Pancreas (tissue), 10 donors: ENCODE measurements around the gene DGCR2. TPM values are rescaled to one million over a fixed set of nuclear protein-coding genes. Genes with fewer than 3 reads are reported as not detected.

Experiments used
- ATAC-seq, 4 donors: fragments of 200-7000 bp; cut with Tn5 transposase; one replicate each; pipeline versions ENCODE4 v1.8.0 to v1.9.1; 2020; ENCODE audit warnings: mild to moderate bottlenecking in 4 of 4, moderate library complexity in 4 of 4
- DNase-seq, 6 donors: peaks; one replicate each; pipeline ENCODE4 v3.0.0-alpha.2; 2020
- FAIRE-seq: peaks from 2 replicates; lab custom pipeline; 2012; peaks lifted over from hg19 to GRCh38; lab: Jason Lieb, UNC
- H3K27ac ChIP-seq, 4 donors: fragments of 200-600 bp; sonication (generic); 1 replicate in 3 of 4; 2 replicates in 1 of 4; pipeline versions ENCODE4 v1.5.0 to v1.8.0; 2020
- H3K27me3 ChIP-seq, 4 donors: fragments of 200-600 bp; one replicate each; pipeline ENCODE4 v1.8.0; 2021
- H3K36me3 ChIP-seq, 3 donors: fragments of 200-600 bp; sonication (generic) in 1 of 3; one replicate each; pipeline versions ENCODE4 v1.5.0 to v1.8.0; 2020 to 2021
- H3K4me1 ChIP-seq, 3 donors: fragments of 200-600 bp; one replicate each; pipeline ENCODE4 v1.8.0; 2021
- H3K4me3 ChIP-seq, 4 donors: fragments of 200-600 bp; sonication (generic) in 2 of 4; one replicate each; pipeline versions ENCODE4 v1.5.0 to v1.8.0; 2020 to 2021
- H3K9me3 ChIP-seq, 4 donors: fragments of 200-600 bp; one replicate each; pipeline ENCODE4 v1.8.0; 2021
- WGBS, 2 donors: extraction: QIAGEN DNeasy Blood & Tissue Kit; methylation state at CpG; one replicate each; pipeline ENCODE4 v1.1.7; 2013; 5-methylcytosine and 5-hydroxymethylcytosine counted together
- intact Hi-C, 3 donors: fragments of 100-400 bp; cut with DNase I; formaldehyde crosslinking; loops; one replicate each; pipeline versions ENCODE4 v1.11.1 to v1.14.2; 2022
- polyA plus RNA-seq, 2 donors: library from polyadenylated mRNA; stranded (reverse); fragments of 200-250 nt; gene quantifications; one replicate each; pipeline ENCODE4 v1.2.3, GENCODE V29; 2013
- total RNA-seq, 6 donors: library from RNA; stranded (reverse); fragmentation: NEBNext Ultra II Directional in 4 of 6; extraction: Animal tissue kit (Norgen Biotek cat#: 25700) in 4 of 6; gene quantifications; one replicate each; pipeline versions ENCODE4 v1.2.1 to v1.2.4, GENCODE V29; 2021 to 2023
- TF ChIP-seq, protein P1 (sequence below), 4 donors: fragments of 200-600 bp; sonication (generic) in 3 of 4; IDR thresholded peaks; one replicate each; pipeline versions ENCODE4 v1.5.0 to v1.8.0; 2021; ENCODE audit warnings: antibody characterized with exemption in 4 of 4
- donor health status: healthy with polysubstance abuse.
- donor health status: DM: no; HTN: no; CAD: no; lungs with moderate emphysema.
- donor health status: DM: no; HTN: no; CAD: no.
- donor health status: control.
- donor health status: control.
- donor health status: Bipolar disorder and iron deficiency.
- donor health status: DM: yes; HTN: yes; CAD: no.
- donor health status: DM: no; HTN: no; CAD: no.
- donor health status: DM: no; HTN: no; CAD: no.
- donor health status: DM: yes; HTN: yes; CAD: no.

The DGCR2 gene
- total and polyA plus RNA-seq, 8 donors: 24.3 to 41.5 (median 30.1) TPM

DNA sequence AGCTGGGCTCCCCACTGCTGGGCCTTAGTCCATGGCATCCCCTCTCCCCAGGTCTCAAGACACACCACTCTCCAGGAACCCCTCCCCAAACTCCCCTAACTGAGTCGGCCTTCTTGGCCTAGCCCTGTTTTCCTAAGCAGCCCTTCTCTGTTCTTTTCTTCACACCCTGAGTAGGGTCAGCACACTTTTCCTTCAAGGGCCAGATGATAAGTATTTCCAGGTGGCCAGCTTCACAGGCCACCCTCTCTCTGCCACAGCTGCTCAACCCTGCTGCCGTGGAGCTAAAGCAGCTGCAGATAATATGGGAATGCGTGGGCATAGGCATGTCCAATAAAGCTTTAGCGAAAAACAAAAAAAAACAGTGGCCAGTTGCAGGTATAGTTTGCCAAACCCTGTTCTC, 24.1 kb downstream of the DGCR2 start:
- ATAC-seq (peak; percentile 81 to 91 (median 84)), DNase-seq (peak in 4 of 6 donors; percentile 56 to 81 (median 69)), FAIRE-seq (no peak)
- TF ChIP-seq, protein P1, sequence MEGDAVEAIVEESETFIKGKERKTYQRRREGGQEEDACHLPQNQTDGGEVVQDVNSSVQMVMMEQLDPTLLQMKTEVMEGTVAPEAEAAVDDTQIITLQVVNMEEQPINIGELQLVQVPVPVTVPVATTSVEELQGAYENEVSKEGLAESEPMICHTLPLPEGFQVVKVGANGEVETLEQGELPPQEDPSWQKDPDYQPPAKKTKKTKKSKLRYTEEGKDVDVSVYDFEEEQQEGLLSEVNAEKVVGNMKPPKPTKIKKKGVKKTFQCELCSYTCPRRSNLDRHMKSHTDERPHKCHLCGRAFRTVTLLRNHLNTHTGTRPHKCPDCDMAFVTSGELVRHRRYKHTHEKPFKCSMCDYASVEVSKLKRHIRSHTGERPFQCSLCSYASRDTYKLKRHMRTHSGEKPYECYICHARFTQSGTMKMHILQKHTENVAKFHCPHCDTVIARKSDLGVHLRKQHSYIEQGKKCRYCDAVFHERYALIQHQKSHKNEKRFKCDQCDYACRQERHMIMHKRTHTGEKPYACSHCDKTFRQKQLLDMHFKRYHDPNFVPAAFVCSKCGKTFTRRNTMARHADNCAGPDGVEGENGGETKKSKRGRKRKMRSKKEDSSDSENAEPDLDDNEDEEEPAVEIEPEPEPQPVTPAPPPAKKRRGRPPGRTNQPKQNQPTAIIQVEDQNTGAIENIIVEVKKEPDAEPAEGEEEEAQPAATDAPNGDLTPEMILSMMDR (IDR thresholded peaks at IDR 0.05): no peak
- Histone ChIP-seq H3K4me3 (no peak overlapping the region), H3K27ac (peak overlapping the region; percentile 49 to 66 (median 58)), H3K36me3 (no peaks in the 10 kb centered on the region), H3K27me3 (no peaks in the 10 kb centered on the region), H3K4me1 (peaks cover 19 to 37% (median 24%) of the 10 kb centered on the region in 3 donors), H3K9me3 (no peaks in the 10 kb centered on the region)
- 34 to 41% methylated on average over 4 of the region's 4 CpGs for WGBS, 2 donors
- intact Hi-C loops: no loop called here

DNA sequence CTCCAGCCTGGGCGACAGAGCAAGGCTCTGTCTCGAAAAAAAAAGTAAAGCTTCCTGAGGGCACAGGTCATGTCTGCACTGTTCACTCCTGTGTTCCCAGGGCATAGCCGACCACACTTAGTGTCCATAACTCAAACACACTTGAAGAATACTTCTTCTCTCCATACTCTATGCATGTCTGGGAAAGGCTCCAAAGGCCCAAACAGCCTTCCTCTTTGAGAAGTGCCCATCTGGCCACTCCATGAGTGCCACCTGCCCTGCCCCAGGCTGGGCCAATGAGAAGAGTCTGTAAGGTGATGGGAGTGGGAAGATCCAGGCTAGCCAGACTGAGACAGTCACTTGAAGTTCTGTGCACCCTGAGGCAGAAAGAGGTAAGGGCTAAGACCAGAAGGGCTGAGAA, 24.7 kb downstream of the DGCR2 start:
- Histone ChIP-seq H3K27ac (peak overlapping the region; percentile 49 to 66 (median 58)), H3K36me3 (no peaks in the 10 kb centered on the region), H3K4me1 (peaks cover 19 to 33% (median 24%) of the 10 kb centered on the region in 3 donors), H3K4me3 (no peak overlapping the region), H3K27me3 (no peaks in the 10 kb centered on the region), H3K9me3 (no peaks in the 10 kb centered on the region)
- FAIRE-seq (no peak), ATAC-seq (peak; percentile 62 to 76 (median 70)), DNase-seq (peak in 3 of 6 donors; percentile 50 to 63 (median 51))
- WGBS, 2 donors: 53 to 56% methylated on average over 3 of the region's 3 CpGs
- intact Hi-C loops: no loop called here
- TF ChIP-seq, protein P1 (IDR thresholded peaks at IDR 0.05): no peak

DNA sequence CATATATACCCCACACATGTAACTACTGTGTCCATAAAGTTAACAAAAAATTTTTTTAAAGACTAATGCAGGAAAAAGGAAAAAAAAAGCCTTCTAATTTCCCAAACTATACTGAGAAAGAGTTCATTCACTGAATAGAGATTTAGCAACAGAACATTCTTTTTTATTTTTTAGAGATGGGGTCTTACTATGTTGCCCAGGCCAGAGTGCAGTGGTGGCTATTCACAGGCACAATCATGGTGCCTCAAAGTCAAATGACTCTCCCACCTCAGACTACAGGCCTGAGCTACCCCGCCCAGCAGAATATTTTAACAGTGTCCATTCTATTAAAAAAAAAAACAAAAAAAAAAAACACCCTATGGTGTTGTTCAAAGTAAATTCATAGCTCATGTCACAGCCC, 25.7 kb downstream of the DGCR2 start:
- WGBS, 2 donors: 96 to 100% methylated on average over 1 of the region's 1 CpG
- FAIRE-seq (no peak), DNase-seq (no peak), ATAC-seq (no peak)
- Histone ChIP-seq H3K4me1 (peaks cover 19 to 33% (median 24%) of the 10 kb centered on the region in 3 donors), H3K4me3 (no peak overlapping the region), H3K27me3 (no peaks in the 10 kb centered on the region), H3K36me3 (no peaks in the 10 kb centered on the region), H3K9me3 (no peaks in the 10 kb centered on the region), H3K27ac (no peak overlapping the region)
- TF ChIP-seq, protein P1 (IDR thresholded peaks at IDR 0.05): no peak
- intact Hi-C loops: no loop called here

DNA sequence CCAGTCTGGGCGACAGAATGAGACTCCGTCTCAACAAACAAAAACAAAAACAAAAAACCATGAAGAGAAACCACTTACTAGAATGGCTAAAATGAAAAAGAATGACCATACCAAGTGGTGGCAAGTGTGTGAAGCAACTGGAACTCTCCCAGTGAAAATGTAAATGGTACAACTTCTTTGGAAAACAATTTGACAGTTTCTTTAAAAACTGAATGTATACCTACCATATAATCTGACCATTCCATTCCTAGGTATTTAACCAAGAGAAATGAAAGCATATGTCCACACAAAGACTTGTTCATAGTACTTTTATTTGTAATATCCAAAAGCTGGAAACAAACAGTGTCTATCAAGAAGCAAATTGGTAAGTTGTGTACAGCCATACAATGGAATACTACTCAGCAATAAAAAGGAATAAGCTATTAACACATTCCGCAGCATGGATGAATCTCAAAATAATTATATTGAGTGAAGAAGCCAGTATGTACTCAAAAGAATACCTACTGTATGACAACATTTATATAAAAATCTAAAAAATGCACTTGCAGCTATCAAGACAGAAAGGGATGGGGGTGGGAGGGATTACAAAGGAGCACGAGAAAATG, 27.7 kb downstream of the DGCR2 start:
- TF ChIP-seq, protein P1 (IDR thresholded peaks at IDR 0.05): no peak
- Histone ChIP-seq H3K4me1 (peaks cover 16 to 33% (median 21%) of the 10 kb centered on the region in 3 donors), H3K9me3 (no peaks in the 10 kb centered on the region), H3K27ac (no peak overlapping the region), H3K36me3 (no peaks in the 10 kb centered on the region), H3K4me3 (no peak overlapping the region), H3K27me3 (no peaks in the 10 kb centered on the region)
- WGBS, 2 donors: 95 to 99% methylated on average over 4 of the region's 4 CpGs
- intact Hi-C loops: no loop called here
- FAIRE-seq (no peak), ATAC-seq (no peak), DNase-seq (no peak)

DNA sequence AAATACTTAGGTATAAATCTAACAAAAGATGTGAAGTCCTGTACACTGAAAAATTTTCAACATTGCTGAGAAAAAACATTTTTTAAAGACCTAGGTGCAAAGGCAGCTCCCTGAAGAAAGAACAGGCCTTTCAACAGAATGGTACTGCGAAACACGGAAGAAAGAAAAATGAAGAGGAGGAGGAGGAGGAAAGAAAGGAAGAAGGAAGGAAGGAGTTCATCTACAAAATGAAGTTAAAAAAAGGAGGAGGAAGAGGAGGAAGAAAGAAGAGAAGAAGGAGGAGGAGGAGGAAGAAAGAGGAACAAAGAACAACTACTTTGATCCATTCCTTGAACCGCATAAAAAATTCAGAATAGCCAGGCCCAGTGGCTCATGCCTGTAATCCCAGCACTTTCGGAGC, 29.5 kb downstream of the DGCR2 start:
- TF ChIP-seq, protein P1 (IDR thresholded peaks at IDR 0.05): no peak
- 96 to 97% methylated on average over 4 of the region's 4 CpGs for WGBS, 2 donors
- ATAC-seq (no peak), DNase-seq (no peak), FAIRE-seq (no peak)
- no peaks in the 10 kb centered on the region for H3K9me3 ChIP-seq
- H3K4me3 ChIP-seq: no peak overlapping the region
- peaks cover 0 to 7% (median 0%) of the 10 kb centered on the region in 3 donors for H3K36me3 ChIP-seq
- intact Hi-C loops: no loop called here
- H3K4me1 ChIP-seq: peaks cover 4 to 18% (median 5%) of the 10 kb centered on the region in 3 donors
- no peak overlapping the region for H3K27ac ChIP-seq
- H3K27me3 ChIP-seq: no peaks in the 10 kb centered on the region
